HG03457 (cell line): Measurements from ENCODE around the gene BIVM.
A peak's percentile ranks its signal among the peaks of the same experiment; 100 is the strongest.

ENCODE experiments used
- ATAC-seq: cut with Tn5 transposase; IDR thresholded peaks from one replicate; pipeline ENCODE4 v1.9.1; 2021; ENCODE audit warnings: moderate number of reproducible peaks; ENCODE audit not compliant: unreplicated experiment

Gene BIVM

GRCh38 chr13:102838273-102838672 lies 39.4 kb downstream of the BIVM start:
- ATAC-seq = no peak

- no peak for ATAC-seq
Measured at GRCh38 chr13:102838982-102839381, 40.1 kb downstream of the BIVM start.

GRCh38 chr13:102839462-102839861 lies 40.5 kb downstream of the BIVM start:
- no peak for ATAC-seq

DNA sequence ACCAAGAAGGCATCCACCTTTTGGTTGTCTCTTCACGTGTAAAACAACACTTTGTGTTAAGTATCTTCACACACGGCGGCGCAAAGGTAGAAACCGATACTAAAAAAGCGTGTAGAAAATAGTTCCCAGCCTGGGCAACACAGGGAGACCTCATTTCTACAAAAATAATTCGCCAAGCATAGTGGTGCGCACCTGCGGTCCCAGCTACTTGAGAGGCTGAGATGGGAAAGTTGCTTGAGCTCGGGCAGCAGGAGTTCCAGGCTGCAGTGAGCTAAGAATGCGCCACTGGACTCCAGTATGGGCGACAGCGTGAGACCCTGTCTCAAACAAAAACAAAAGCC lies 46.3 kb downstream of the BIVM start:
- ATAC-seq = peak; percentile 12

DNA sequence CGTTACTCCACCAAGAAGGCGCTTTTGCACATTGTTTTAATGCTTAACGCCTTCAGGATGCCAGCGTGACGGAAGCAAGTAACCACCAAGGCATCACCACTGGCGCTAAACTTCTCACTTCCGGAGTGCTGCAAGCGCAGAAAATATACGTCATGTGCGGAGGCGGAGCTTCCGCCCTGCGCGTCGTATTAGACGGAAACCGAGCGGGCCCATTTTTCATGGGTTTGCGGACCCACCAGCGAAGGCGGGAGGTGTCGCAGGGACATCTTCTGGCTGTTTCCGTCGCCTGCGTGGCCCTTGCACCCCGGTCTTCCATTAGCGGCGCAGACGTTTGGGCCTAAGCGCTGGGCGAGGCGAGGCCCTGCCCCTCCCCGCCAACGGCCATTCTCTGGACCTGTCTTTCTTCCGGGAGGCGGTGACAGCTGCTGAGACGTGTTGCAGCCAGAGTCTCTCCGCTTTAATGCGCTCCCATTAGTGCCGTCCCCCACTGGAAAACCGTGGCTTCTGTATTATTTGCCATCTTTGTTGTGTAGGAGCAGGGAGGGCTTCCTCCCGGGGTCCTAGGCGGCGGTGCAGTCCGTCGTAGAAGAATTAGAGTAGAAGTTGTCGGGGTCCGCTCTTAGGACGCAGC lies 46.8 kb downstream of the BIVM start, which contains the start of gene ERCC5:
Gene ERCC5, plus strand, starts transcription at position 403 of the 631 bp plus-strand sequence. CDS start 235 bp downstream, outside the sequence.
- ATAC-seq = peak; percentile 79

- peak; percentile 28 for ATAC-seq
Measured at GRCh38 chr13:102846261-102847015, 47.5 kb downstream of the BIVM start.

- ATAC-seq = no peak
Measured at GRCh38 chr13:102847272-102848234, 48.6 kb downstream of the BIVM start.

DNA sequence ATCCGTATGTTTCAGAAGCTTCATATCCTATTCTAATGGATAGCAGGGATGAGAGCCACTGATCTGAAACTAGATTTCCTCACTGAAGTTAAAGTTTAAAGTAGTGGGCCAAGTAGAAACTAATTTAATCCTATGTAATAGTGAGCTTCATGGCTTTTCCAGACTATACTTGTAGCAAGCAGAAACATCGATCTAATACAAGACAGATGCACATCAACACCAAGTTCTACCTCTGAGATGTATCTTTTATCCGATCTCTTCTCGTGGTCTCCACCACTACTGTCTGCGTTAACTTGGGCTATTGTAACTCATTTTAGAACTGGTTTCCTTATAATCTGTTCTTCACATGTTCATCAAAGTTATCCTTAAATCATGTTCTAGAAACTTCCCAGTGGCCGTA lies 50.0 kb downstream of the BIVM start:
- ATAC-seq = no peak

GRCh38 chr13:102852556-102852955 lies 53.6 kb downstream of the BIVM start:
- no peak for ATAC-seq

GRCh38 chr13:102854675-102855074 lies 55.8 kb downstream of the BIVM start:
- no peak for ATAC-seq

DNA sequence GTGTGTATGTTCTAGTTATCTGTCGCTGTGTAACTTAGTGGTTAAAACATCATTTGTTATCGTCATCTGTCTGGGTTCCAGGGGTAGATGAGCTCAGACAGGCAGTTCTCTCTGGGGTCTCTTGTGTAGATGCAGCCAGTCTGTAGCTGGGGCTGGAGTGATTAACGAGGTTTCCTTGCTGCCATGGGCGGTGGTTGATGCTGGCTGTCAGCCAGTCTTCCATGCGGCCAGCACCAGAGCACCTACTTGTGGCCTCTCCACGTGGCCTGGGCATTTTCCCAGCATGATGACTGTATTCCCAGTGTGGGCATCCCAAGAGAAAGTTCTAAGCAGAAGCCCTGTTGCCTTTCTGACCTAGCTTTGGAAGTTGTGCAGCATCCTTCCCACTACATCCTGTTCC lies 57.6 kb downstream of the BIVM start:
- ATAC-seq = no peak

- ATAC-seq = no peak
Measured at GRCh38 chr13:102862624-102863210, 63.8 kb downstream of the BIVM start.

GRCh38 chr13:102863590-102863989 lies 64.7 kb downstream of the BIVM start:
- no peak for ATAC-seq

DNA sequence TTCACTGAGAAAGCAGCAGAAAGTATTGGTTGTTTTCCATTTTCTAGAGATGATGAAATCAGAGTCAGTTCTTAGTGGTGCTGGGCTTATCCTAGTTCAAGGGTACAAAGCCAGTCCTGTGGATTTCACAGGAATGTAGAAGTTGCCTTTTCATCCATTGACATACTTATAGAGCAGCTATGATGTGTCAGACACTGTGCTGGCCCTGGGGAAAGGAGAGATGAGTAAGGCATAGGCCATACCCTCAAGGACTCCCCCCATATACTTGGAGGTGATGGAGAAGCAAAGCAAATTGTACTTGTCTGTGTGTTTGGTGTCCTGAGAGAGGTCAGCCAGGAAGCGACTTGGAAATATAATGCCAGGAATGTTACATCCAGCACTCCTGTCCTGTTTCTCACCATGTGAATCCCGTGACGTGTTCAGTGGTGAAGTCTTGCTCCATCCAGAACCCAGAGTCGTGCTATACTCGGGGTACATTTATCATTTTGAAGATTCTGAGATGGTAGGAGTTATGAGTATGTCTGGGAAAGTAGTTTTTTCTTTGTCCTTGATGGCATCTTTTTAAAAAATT lies 69.5 kb downstream of the BIVM start:
- ATAC-seq = no peak

DNA sequence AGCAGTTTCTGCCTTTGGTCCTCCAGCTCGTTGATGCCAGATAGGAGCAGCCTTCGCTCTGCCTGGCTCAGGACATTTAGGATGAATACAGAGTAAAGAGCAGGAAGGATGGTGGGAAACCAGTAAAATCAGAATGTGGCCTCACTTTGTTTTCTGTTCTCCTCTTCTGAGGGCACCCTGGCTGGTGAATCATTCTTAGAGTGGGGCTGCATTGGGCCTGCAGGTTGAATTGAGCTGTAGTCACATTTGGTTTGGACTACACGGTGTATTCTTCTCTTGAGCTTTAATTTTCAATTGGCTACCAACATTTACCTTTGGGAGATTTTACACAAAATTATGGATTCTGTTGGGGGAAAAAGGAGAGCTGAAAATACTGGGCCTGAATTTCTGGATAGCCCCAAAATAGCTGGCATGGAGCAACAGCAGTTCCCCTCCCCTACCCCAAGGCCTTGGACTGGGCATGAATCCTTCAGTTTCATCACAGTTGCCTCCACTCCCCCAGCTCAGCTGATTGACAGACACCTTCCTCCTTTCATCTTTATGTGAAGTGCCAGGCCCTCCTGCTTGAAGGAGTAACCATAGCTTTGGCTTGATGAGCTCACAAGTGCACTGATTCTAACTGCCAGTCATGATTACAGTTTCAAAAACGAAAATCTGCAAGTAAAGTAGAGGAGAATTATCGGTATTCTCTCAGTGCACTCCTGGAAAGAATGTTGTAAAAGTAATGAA lies 71.2 kb downstream of the BIVM start:
- ATAC-seq = peak; percentile 23

DNA sequence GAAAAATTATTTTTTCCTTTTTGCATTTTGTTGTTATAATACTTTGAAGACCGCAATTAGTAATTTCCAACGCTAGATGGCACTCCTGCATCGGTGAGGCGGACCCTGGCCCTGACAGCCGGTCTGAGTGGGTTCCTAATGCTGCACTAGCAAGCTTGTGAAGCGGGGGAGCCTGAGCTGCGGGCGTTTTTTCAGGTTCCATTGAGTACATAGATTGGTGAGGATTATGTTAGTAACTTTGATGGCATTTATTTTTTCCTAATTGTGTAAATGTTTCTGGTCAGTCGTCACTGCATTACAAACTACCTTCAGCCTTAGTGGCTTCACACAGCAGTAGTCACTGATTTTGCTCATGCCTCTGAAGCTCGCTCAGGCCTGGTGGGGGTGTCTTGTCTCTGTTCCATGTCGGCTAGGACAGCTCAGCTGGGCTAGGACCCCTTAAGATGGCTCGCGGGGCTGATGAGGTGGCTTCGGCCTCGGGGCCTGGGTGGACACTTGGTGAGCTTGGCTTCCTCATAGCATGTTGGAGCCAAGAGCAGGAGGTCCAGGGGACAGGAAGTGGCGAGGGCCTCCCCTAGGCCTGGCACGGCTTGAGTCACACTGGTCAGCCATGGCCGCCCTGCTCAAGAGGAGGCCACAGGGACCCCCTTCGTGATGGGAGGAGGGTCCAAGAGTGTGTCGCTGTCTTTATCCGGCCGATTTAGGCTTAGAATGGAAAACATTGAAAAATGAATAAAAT lies 71.9 kb downstream of the BIVM start:
- peak; percentile 60 for ATAC-seq

DNA sequence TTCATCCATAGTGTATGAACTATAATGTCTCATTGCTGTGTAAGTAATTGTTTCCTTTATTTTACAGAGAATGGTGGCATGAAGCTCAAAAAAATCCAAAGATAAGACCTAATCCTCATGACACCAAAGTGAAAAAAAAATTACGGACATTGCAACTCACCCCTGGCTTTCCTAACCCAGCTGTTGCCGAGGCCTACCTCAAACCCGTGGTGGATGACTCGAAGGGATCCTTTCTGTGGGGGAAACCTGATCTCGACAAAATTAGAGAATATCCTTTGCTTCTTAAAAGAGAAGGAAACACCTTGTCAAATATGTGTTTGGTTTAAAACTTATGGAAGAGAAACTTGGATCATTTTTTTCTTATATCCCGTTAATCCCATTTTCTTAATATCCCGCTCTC lies 73.2 kb downstream of the BIVM start:
- ATAC-seq = no peak

- no peak for ATAC-seq
Measured at GRCh38 chr13:102872531-102872930, 73.6 kb downstream of the BIVM start.

DNA sequence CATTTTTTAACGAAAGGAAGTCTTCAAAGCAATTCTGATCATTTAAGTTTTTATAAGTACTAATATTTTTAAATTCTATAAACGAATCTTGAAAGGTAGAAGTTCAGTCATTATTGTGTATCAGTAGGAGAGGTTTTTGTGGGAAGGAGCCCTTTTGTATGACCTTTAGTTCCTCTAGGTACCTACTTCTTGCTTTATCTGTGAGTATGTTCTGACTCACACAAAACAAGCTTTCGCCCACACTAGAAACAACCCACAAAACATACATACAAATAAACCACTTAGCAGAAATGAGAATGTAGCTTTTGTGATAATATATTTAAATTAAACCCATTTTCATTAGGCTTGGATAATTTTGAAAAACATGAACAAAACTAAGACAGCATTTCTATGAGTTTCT lies 74.7 kb downstream of the BIVM start:
- ATAC-seq = no peak
